Measurements from ENCODE around the gene POLD3.

- TF ChIP-seq YY1 (IDR thresholded peaks at IDR 0.05; ENCODE audit: insufficient read depth, insufficient read length) (no peak), SUZ12 (IDR thresholded peaks at IDR 0.05; ENCODE audit: extremely low read depth, insufficient read depth, insufficient read length) (no peak), ZNF274 (IDR thresholded peaks at IDR 0.05; ENCODE audit: low read depth, low read length) (no peak)
Observed at GRCh38 chr11:74581954-74582547, 10.3 kb upstream of the POLD3 start.

Measured in NT2/D1 (cell line).